GM12874 (cell line): Measurements from ENCODE around the gene TSR3.

Experiments used
- TF ChIP-seq, protein P1 (sequence below): IDR thresholded peaks from 2 replicates; pipeline ENCODE4 v1.5.1; 2011; ENCODE audit warnings: low read depth, mild to moderate bottlenecking, control low read depth, low read length, moderate library complexity; ENCODE audit not compliant: insufficient read depth

TSR3 gene

DNA sequence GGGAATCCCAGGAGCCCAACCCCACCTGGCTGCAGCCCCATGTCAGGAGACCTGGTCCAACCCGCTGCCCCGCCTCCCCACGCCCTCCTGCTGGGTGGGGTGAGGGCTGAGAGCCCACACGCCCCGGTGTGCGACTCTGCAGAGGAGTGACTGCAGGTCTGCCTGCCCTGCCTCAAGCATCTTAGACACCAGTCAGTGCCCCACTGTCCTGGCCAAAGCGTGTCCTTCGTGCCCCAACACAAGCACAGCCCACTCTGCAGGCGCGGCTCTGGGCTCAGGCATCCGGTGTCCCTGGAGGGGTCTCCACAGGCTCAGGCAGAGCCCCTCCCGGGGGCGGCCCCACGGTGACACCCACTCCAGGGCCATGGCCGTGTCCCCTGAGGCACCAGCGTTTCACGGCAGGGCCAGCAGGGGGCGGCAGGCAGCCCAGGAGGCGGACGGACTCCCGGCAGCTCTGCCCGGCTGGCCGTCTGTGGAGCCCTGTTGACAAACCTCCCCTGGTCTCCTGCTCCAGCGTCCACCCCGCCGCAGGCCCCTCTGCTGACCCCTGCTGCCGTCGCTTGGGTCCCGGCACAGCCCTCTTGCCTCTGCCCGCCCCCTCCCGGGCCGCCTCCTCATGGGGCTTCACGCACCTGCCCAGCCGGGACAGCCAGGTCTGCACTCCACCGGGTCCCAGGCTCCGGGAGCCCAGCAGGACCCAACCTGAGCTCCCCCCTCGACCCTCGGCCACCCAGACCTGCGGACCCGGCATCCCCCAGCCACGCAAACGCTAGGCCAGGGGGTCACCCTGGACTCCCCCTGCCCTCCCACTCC lies 50.8 kb downstream of the TSR3 start:
- TF ChIP-seq, protein P1, sequence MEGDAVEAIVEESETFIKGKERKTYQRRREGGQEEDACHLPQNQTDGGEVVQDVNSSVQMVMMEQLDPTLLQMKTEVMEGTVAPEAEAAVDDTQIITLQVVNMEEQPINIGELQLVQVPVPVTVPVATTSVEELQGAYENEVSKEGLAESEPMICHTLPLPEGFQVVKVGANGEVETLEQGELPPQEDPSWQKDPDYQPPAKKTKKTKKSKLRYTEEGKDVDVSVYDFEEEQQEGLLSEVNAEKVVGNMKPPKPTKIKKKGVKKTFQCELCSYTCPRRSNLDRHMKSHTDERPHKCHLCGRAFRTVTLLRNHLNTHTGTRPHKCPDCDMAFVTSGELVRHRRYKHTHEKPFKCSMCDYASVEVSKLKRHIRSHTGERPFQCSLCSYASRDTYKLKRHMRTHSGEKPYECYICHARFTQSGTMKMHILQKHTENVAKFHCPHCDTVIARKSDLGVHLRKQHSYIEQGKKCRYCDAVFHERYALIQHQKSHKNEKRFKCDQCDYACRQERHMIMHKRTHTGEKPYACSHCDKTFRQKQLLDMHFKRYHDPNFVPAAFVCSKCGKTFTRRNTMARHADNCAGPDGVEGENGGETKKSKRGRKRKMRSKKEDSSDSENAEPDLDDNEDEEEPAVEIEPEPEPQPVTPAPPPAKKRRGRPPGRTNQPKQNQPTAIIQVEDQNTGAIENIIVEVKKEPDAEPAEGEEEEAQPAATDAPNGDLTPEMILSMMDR: peak; percentile 99

DNA sequence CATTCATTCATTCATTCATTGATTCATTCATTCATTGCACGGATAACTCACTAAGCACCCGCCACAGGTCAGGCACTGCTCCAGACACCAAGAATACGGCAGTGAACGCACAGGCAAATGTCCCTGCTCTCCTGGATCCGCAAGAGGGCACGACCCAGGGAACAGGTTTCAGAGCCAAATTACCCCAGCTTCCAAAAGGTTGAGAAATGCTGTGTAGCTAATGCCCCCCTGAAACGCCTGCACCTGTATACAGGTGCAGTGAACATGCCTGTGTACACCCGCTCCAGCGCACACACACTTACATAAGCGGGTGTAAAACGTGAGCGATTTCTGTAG lies 51.8 kb downstream of the TSR3 start:
- TF ChIP-seq, protein P1: no peak
